H1 (cell line): ENCODE measurements around the gene PXDC1. TPM values are rescaled to one million over a fixed set of nuclear protein-coding genes. Genes with fewer than 3 reads are reported as not detected.

Experiments used
- CHD1 ChIP-seq: IDR thresholded peaks from 2 replicates; pipeline ENCODE4 v1.6.1; 2012; ENCODE audit warnings: low read depth, low read length, improper control_type of control experiment
- EZH2 ChIP-seq: fragments of 200-600 bp; sonication (generic); IDR thresholded peaks from 2 replicates; pipeline ENCODE4 v1.7.1; 2012; ENCODE audit warnings: low read depth, mild to moderate bottlenecking, moderate library complexity, low read length, inconsistent platforms; ENCODE audit not compliant: severe bottlenecking
- GABPA ChIP-seq: IDR thresholded peaks from 2 replicates; pipeline ENCODE4 v1.6.1; 2011; ENCODE audit warnings: mild to moderate bottlenecking, low read length, moderate library complexity, borderline replicate concordance; ENCODE audit not compliant: insufficient read depth
- KDM4A ChIP-seq: IDR thresholded peaks from one replicate; pipeline ENCODE4 v1.7.1; 2012; ENCODE audit warnings: low read depth, mild to moderate bottlenecking, moderate library complexity, low read length, inconsistent platforms; ENCODE audit not compliant: severe bottlenecking
- NRF1 ChIP-seq: IDR thresholded peaks from 2 replicates; pipeline ENCODE4 v1.6.1; 2011; ENCODE audit warnings: mild to moderate bottlenecking, low read depth, low read length, improper control_type of control experiment
- SRF ChIP-seq: IDR thresholded peaks from 2 replicates; pipeline ENCODE4 v1.6.1; 2011; ENCODE audit warnings: mild to moderate bottlenecking, low read depth, low read length, moderate library complexity
- polyA plus RNA-seq, 7 experiments: library from polyadenylated mRNA; depleted of rRNA in 3 of 7; stranded (reverse) in 5 of 7; unstranded in 2 of 7; fragments of >200 nt in 5 of 7; fragments of 200-250 nt in 2 of 7; gene quantifications; 1 replicate in 5 of 7; 2 replicates in 1 of 7; 4 replicates in 1 of 7; pipeline versions ENCODE4 v1.2.1 to v1.2.3, GENCODE V29; 2011 to 2013; ENCODE audit warnings: missing spikeins in 2 of 7, mixed read lengths in 2 of 7
- total RNA-seq: library from RNA; stranded (reverse); fragmentation: NEBNext Ultra II Directional; extraction: Animal tissue kit (Norgen Biotek cat#: 25700); gene quantifications from 2 replicates; pipeline ENCODE4 v1.2.1, GENCODE V29; 2021

Gene PXDC1
- total and polyA plus RNA-seq, 2 of the 8 experiments (the other 6 are each of a cell fraction or from before 2014, with no cell fraction given): 1.7 to 2.0 TPM

DNA sequence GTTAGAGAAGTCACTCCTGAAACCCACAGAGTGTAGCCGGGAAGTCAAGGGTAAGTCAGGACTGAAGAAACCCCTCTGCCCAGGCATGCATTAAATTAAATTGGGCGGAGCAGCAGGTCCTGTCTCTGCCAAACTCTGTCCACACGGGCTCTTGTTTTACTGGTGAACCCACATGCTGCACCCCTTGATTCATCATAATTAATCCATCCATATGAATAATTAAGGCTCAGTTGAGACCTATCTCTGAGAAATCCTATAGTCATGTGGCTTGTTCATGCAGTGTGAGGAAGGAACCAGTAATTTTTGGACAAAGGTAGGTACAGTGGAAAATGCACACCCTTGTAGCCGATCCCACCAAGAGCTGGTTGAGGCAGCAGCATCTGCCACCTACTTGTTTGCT is 43.0 kb downstream of the PXDC1 start (continued):
- TF ChIP-seq GABPA: no peak
- no peak for TF ChIP-seq EZH2
- TF ChIP-seq KDM4A: no peak
- no peak for TF ChIP-seq SRF
- TF ChIP-seq CHD1: no peak
- TF ChIP-seq NRF1: no peak
